Pulmonary artery endothelial cell (primary cell): ENCODE data around the gene PRCC. TPM values are rescaled to one million over a fixed set of nuclear protein-coding genes. Genes with fewer than 3 reads are reported as not detected.
"Not testable (repeated sequence)": the region's sequence is repeated elsewhere in the genome, so short reads cannot be mapped to it uniquely, and the experiment has no call there.

ENCODE experiments used
- DNase-seq: peaks from one replicate; pipeline ENCODE4 v3.0.0-alpha.2; 2011; ENCODE audit warnings: low read depth, low spot score
- total RNA-seq: library from RNA; depleted of rRNA; stranded (reverse); fragments of >200 nt; gene quantifications from 2 replicates; pipeline ENCODE4 v1.2.3, GENCODE V29; 2014

Gene PRCC
- total RNA-seq, 1 donor from 2014 or later = 14.8 TPM

DNA sequence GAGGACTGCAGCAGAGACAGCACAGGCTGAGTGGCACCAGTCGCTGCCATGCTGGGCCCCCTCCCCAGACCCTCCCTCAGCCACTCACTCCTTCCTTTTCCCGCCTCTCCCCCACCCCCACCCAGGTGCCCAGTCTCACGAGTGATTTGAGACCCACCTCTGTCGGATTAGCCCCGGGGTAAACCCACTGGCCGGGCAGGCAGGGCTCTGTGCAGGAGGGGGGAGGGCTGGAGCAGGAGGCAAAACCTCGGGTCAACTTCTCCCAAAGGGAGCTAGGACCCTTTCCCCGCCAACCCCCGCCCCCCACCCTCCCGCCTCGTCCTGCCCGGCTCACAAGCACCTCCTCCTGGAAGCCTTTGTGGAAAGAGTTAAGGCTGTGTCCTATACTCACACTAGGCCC lies 23.0 kb upstream of the PRCC start:
- no peak for DNase-seq

- DNase-seq = no peak
Observed at GRCh38 chr1:156744786-156745419, 22.4 kb upstream of the PRCC start.

DNA sequence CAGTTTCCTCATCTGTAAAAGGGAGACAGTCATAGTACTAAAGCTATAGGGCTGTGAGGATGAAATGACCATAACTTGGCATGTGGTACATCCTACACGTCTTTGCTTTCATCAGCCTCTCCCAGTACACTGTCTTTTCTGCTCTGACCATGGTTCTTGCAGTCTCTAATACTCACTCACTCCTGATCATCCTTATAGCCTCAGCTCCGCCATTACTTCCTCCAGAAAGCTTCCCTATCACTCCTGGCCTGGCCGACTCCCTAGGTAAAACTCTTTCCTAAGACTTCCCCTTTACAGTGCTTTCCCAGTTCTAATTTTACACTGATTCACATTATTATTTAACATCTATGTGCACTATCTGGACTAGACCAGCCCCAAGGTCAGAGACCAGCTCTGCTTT lies 21.5 kb upstream of the PRCC start:
- no peak for DNase-seq

GRCh38 chr1:156746406-156746727 lies 21.0 kb upstream of the PRCC start:
- no peak for DNase-seq

GRCh38 chr1:156746728-156747631 lies 20.4 kb upstream of the PRCC start:
- DNase-seq = peak; percentile 84

DNA sequence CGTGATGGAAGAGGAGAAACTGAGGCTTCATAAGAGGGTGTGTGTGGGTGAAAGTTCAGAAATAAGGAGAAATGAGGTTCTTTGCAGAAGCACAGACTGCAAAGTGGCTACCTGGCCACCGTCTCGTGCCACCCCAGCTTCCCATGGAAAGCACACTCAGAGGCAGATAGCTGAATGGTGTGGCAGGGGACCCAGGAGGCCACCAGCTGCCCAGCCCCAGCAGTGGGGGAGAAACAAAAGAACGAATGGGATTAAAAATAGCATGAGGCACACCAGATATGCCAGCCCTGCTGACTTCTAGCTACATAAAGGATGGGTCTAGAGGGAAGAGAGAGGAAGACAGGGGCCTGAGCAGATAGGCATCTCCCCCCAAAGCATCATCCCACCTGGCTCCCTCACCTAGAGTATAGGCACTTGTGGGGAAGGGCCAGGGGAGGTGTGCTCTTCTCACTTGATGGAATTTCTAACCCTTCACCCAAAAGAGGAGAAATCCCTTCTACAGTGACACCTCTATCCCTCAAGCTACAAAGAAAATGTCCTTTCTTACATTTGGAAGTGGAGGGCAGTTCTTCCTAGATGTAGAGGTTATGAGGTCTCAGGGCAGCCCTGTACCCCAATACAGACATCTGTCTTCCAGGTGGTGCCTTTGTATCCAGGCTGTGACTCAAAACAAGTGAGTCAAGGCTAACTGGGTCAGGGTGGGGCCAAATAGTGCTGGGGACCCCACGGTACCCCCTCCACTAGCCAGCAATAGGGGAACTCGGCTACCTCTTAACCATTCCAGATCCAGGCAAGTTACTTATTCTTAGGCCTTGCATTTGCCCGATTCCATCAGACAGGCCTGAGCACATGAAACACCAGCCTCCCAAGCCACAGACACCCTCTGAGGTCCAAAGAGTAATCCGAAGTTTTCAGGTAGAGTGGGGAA lies 19.3 kb upstream of the PRCC start:
- no peak for DNase-seq

DNA sequence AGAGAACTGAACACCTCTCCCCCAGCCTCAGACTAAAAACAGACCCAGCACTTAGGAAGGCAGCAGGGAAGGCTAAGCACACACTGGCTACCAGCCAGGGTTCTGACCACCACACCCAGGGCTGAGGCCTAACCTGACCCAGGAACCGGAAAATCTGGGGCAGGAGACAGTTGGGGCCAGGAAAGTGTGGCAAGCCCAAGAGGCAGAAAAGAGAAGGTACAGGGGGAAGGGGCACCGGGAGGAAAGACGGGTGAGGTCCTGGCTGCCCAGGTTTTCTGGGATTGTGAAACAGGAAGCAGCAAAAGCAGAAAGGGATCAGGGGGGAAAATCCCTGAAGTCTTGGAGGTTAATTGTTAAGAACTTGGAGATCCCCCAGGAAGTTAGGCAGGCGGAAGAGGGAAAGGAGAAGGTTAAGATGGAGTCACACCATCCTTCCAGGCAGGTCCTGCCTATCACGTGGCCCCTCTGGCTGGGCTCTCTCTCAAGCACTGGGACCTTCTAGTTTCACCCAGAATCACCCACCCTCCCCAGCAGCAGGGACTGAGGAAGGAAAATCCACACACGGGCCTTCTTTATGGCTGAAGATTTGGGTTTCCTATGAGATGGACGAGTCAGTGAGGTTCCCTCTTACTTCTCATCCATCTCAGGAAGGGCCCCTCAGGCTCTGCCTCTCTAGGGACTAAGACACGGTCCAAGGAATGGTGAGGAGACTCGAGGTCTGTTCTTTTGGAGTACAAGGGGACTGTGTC lies 18.5 kb upstream of the PRCC start:
- no peak for DNase-seq

GRCh38 chr1:156749419-156750118 lies 17.8 kb upstream of the PRCC start:
- no peak for DNase-seq

GRCh38 chr1:156750191-156750672 lies 17.1 kb upstream of the PRCC start:
- DNase-seq = no peak

GRCh38 chr1:156750711-156751450 lies 16.5 kb upstream of the PRCC start:
- DNase-seq = no peak

- DNase-seq = no peak
Observed at GRCh38 chr1:156751451-156751756, 15.9 kb upstream of the PRCC start, which contains the start of gene HDGF. Gene HDGF, minus strand, starts transcription at chr1:156751675. Its CDS starts 246 bp downstream, at chr1:156751429.

DNA sequence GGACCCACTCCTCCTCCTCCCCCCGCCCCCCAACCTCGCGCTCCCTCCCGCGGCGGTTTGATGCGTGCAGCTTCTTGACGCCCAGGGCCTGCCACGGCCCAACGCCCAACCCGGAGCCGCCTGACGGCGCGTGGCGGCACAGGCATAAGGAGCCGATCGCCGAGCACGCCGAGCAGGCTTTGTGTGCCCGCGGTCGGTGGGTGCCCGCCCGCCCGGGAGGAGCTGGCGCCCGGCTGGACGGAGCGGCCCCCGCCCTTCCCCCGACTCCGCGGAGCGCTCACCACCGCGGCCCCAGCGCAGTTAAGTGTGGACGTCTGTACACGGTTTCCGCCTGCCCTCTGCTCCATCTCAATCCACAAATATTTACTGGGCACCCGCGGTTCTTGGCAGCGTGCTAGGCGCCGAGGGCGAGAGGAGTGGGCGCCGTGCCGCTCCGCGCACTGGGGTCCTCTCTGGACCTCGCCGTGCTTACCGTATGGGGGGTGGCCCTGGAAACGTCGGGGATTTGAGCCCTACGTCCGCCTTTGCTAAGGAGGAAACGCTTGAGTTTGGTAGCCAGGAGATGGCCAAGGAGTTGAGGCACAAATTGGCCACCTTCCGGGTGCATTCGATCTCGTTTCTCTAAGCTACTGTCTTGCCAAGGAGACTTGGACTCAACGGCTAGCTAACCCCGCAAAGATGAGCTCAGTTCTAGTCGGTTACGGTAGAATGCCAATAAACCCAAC lies 15.4 kb upstream of the PRCC start:
- DNase-seq = peak; percentile 90

DNA sequence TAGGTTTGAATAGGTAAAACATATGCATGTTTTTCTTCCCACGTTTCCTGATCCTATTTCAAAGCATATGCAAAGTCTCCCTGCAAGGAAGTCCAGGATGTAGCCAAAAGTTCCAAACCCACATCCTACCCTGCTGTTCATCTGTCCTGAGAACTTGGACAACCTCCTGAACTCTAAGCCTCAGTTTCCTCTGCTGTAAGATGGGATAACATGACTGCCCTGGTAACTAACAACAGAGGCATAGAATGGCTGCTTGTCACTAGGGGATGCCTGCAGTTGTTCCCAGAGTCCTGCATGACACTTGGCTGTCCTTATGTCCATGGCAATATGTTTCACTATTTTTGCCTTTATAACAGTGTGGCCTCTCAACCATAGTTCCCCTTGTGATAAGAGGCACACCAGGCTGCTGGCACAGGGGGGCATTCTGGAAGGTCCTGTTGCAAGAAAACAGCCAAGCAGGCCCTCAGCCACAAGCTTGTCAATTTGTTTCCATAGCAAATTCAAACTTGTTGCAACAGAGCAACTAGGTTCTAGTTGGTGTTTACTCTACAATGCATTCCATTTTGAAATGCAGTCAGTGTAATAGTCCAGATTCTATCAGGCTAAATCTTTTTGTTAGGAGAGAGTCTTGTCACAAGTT lies 14.4 kb upstream of the PRCC start:
- DNase-seq = no peak

GRCh38 chr1:156754219-156754618 lies 13.1 kb upstream of the PRCC start:
- DNase-seq = no peak

GRCh38 chr1:156755527-156755950 lies 11.8 kb upstream of the PRCC start:
- DNase-seq = no peak

GRCh38 chr1:156756355-156756754 lies 11.0 kb upstream of the PRCC start:
- no peak for DNase-seq

GRCh38 chr1:156757572-156758253 lies 9.6 kb upstream of the PRCC start:
- not testable (repeated sequence) for DNase-seq
